Parathyroid adenoma (tissue), 2 donors: ENCODE data around the gene CTBP2.

Source experiments
- H2AFZ ChIP-seq: fragments of 300-600 bp; sonication (generic); one replicate; pipeline ENCODE4 v1.7.0; 2017; ENCODE audit warnings: antibody characterized with exemption, mild to moderate bottlenecking
- H3K27ac ChIP-seq: fragments of 300-600 bp; sonication (generic); one replicate; pipeline ENCODE4 v1.7.0; 2017
- H3K27me3 ChIP-seq: fragments of 300-600 bp; sonication (generic); one replicate; pipeline ENCODE4 v1.7.0; 2017; ENCODE audit warnings: low read length; ENCODE audit not compliant: control insufficient read depth, insufficient read depth
- H3K36me3 ChIP-seq: fragments of 300-600 bp; sonication (generic); one replicate; pipeline ENCODE4 v1.7.0; 2017; ENCODE audit warnings: low read length; ENCODE audit not compliant: control insufficient read depth, insufficient read depth
- H3K4me1 ChIP-seq: fragments of 300-600 bp; sonication (generic); one replicate; pipeline ENCODE4 v1.7.0; 2017; ENCODE audit warnings: control low read depth
- H3K4me2 ChIP-seq: fragments of 300-600 bp; sonication (generic); one replicate; pipeline ENCODE4 v1.7.0; 2017; ENCODE audit warnings: low read length
- H3K4me3 ChIP-seq: fragments of 300-600 bp; sonication (generic); one replicate; pipeline ENCODE4 v1.7.0; 2017; ENCODE audit warnings: low read depth, low read length
- H3K79me2 ChIP-seq: fragments of 300-600 bp; sonication (generic); one replicate; pipeline ENCODE4 v1.7.0; 2017; ENCODE audit warnings: control low read depth
- H3K9ac ChIP-seq: fragments of 300-600 bp; sonication (generic); one replicate; pipeline ENCODE4 v1.7.0; 2017; ENCODE audit warnings: mild to moderate bottlenecking
- H3K9me3 ChIP-seq: fragments of 300-600 bp; sonication (generic); one replicate; pipeline ENCODE4 v1.7.0; 2017; ENCODE audit warnings: low read length; ENCODE audit not compliant: control insufficient read depth
- CTCF ChIP-seq: fragments of 300-600 bp; sonication (generic); IDR thresholded peaks from one replicate; pipeline ENCODE4 v1.7.0; 2017; ENCODE audit warnings: antibody characterized with exemption, mild to moderate bottlenecking
- donor health status: primary hyperparathyroidism.

CTBP2 gene

DNA sequence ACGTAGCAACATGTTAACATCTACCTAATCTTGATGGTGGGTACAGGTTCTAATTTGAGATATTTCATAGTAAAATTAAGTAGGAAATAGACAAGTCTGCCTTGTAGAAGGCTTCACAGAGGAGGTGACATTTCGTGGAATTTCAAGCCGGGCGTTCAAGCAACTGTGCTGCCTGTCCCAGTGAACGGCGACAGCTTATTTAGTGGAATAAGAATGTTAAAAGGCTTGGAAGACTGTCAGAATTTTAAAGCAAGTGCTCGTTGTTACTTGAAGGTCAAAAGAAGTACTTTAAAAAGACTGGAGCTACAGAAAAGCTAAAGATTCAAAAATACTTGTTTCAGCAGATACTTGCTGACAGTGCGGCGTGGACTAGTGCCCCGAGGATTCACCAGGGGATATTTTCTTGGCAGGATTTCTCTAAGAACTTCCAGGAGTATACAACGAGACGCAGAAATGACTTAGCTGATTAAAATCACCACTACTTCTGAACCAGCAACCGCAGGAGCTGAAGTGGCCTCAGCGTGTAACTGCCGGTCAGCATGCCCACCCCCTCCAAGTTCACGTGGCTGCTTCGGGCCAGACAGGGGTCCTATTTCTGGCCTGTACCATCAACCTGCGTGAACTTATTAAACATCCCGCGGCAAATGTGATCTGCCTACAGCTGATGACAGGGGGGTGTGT lies 46.5 kb downstream of the CTBP2 start:
- H3K4me3 ChIP-seq = no peak overlapping the region
- H3K4me2 ChIP-seq = peak overlapping the region; percentile 24
- H3K27me3 ChIP-seq = no peaks in the 10 kb centered on the region
- no peak overlapping the region for H3K9ac ChIP-seq
- no peaks in the 10 kb centered on the region for H3K36me3 ChIP-seq
- H3K27ac ChIP-seq = peak overlapping the region; percentile 8
- H2AFZ ChIP-seq = no peak overlapping the region
- TF ChIP-seq CTCF = no peak
- no peaks in the 10 kb centered on the region for H3K9me3 ChIP-seq
- peaks cover 2% of the 10 kb centered on the region for H3K4me1 ChIP-seq
- peaks cover 23% of the 10 kb centered on the region for H3K79me2 ChIP-seq

DNA sequence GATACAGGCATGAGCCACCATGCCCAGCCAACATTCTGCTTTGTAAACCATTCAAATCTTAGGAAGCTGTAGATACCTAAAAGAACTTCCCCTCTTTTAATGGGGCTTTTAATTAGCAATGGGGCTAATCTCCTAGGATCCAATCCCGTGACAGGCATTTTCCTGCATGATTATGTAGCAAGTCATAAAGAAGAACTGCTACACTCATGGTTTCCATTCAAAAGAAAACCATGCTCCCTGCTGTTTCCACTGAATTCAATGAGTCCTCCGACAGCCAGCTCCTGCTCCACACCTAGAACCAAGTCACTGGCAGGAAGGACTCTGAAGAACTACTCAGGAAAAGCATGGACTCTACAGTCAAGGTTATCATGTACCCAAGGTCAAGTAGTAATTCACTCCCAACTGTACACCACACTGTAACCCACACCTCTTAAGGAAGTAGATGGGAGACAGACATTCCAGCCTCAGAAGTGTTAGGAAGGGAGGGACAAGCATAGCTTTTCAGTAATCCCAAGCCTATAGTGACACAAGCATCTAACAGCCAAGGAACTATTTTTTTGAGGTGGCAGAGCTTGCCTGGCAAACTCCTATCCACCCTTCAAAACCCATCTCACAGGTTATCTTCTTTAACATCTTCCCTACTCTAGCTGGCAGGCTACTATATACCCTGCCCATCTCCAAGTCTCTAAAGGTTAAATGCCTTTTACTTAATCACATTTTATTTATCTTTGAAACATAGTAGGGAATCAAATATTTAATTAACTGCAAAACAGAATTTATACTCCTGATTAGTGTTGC lies 47.5 kb downstream of the CTBP2 start:
- Histone ChIP-seq H3K27ac (no peak overlapping the region), H3K79me2 (peaks cover 28% of the 10 kb centered on the region), H2AFZ (no peak overlapping the region), H3K9ac (no peak overlapping the region), H3K4me3 (no peak overlapping the region), H3K4me1 (peaks cover 2% of the 10 kb centered on the region), H3K36me3 (no peaks in the 10 kb centered on the region), H3K27me3 (no peaks in the 10 kb centered on the region), H3K9me3 (no peaks in the 10 kb centered on the region), H3K4me2 (no peak overlapping the region)
- no peak for TF ChIP-seq CTCF

- Histone ChIP-seq H3K36me3 (no peaks in the 10 kb centered on the region), H2AFZ (no peak overlapping the region), H3K4me2 (no peak overlapping the region), H3K27ac (no peak overlapping the region), H3K79me2 (peaks cover 40% of the 10 kb centered on the region), H3K27me3 (no peaks in the 10 kb centered on the region), H3K9ac (no peak overlapping the region), H3K4me1 (peaks cover 2% of the 10 kb centered on the region), H3K4me3 (no peak overlapping the region), H3K9me3 (no peaks in the 10 kb centered on the region)
- no peak for TF ChIP-seq CTCF
These were observed 49.1 kb downstream of the CTBP2 start for GRCh38 chr10:125111118-125111727.

GRCh38 chr10:125107965-125108580 lies 52.3 kb downstream of the CTBP2 start:
- H3K79me2 ChIP-seq = peaks cover 68% of the 10 kb centered on the region
- H2AFZ ChIP-seq = no peak overlapping the region
- H3K9me3 ChIP-seq = no peaks in the 10 kb centered on the region
- no peak overlapping the region for H3K9ac ChIP-seq
- H3K27me3 ChIP-seq = no peaks in the 10 kb centered on the region
- H3K4me3 ChIP-seq = no peak overlapping the region
- no peak overlapping the region for H3K4me2 ChIP-seq
- no peak overlapping the region for H3K27ac ChIP-seq
- no peaks in the 10 kb centered on the region for H3K36me3 ChIP-seq
- TF ChIP-seq CTCF = no peak
- H3K4me1 ChIP-seq = peaks cover 2% of the 10 kb centered on the region
